ENCODE measurements around the gene CRNKL1.

DNA sequence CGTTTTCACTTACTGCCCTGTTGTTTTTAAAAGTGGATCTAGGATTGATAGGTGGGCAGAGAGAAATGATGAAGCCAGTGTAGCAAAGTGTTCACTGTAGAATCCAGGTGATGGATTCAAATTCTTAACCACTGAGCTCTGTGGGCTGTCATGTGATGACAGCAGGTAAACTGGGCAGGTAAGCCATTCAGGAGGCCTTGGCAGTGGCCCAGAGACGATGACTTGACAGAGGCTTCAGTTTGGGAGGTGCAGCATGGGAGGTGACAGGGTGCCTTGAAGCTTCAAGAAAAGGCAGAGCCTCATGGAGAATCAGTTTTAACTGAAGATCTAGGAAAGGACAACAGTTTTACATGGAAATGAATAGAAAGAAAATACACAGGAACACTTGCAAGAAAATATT, 33.1 kb downstream of the CRNKL1 start:
- TF ChIP-seq, protein P1, sequence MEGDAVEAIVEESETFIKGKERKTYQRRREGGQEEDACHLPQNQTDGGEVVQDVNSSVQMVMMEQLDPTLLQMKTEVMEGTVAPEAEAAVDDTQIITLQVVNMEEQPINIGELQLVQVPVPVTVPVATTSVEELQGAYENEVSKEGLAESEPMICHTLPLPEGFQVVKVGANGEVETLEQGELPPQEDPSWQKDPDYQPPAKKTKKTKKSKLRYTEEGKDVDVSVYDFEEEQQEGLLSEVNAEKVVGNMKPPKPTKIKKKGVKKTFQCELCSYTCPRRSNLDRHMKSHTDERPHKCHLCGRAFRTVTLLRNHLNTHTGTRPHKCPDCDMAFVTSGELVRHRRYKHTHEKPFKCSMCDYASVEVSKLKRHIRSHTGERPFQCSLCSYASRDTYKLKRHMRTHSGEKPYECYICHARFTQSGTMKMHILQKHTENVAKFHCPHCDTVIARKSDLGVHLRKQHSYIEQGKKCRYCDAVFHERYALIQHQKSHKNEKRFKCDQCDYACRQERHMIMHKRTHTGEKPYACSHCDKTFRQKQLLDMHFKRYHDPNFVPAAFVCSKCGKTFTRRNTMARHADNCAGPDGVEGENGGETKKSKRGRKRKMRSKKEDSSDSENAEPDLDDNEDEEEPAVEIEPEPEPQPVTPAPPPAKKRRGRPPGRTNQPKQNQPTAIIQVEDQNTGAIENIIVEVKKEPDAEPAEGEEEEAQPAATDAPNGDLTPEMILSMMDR (conservative IDR thresholded peaks at IDR 0.05; ENCODE audit: low read depth, low read length), result no peak
- TF ChIP-seq MAZ (IDR thresholded peaks at IDR 0.05; ENCODE audit: borderline replicate concordance, low read depth, low read length) (no peak), CHD1 (IDR thresholded peaks at IDR 0.05; ENCODE audit: low read depth, low read length) (no peak), POLR2A (IDR thresholded peaks at IDR 0.05; ENCODE audit: low read depth, low read length) (no peak), RAD21 (IDR thresholded peaks at IDR 0.05; ENCODE audit: low read length) (no peak), SMC3 (IDR thresholded peaks at IDR 0.05; ENCODE audit: low read depth, low read length) (no peak)
- TF ChIP-seq, protein P2, sequence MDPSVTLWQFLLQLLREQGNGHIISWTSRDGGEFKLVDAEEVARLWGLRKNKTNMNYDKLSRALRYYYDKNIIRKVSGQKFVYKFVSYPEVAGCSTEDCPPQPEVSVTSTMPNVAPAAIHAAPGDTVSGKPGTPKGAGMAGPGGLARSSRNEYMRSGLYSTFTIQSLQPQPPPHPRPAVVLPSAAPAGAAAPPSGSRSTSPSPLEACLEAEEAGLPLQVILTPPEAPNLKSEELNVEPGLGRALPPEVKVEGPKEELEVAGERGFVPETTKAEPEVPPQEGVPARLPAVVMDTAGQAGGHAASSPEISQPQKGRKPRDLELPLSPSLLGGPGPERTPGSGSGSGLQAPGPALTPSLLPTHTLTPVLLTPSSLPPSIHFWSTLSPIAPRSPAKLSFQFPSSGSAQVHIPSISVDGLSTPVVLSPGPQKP (IDR thresholded peaks at IDR 0.05; ENCODE audit: borderline replicate concordance, low read depth, low read length), result no peak
